ENCODE data around the gene CCDC71.

The CCDC71 gene

GRCh38 chr3:49122886-49123545, 43.1 kb downstream of the CCDC71 start:
- H3K4me3 ChIP-seq (ENCODE audit: low read depth, low read length), result no peak overlapping the region
- TF ChIP-seq CTCF (IDR thresholded peaks at IDR 0.05; ENCODE audit: borderline replicate concordance, insufficient read depth, low read depth, low read length), result no peak

GRCh38 chr3:49122451-49122850, 43.7 kb downstream of the CCDC71 start:
- TF ChIP-seq CTCF (IDR thresholded peaks at IDR 0.05; ENCODE audit: borderline replicate concordance, insufficient read depth, low read depth, low read length), result no peak
- H3K4me3 ChIP-seq (ENCODE audit: low read depth, low read length), result no peak overlapping the region

- TF ChIP-seq CTCF (IDR thresholded peaks at IDR 0.05; ENCODE audit: borderline replicate concordance, insufficient read depth, low read depth, low read length), result no peak
- no peak overlapping the region for H3K4me3 ChIP-seq (ENCODE audit: low read depth, low read length)
Observed at GRCh38 chr3:49122022-49122421, 44.1 kb downstream of the CCDC71 start.

- H3K4me3 ChIP-seq (ENCODE audit: low read depth, low read length), result peak overlapping the region; percentile 93
- no peak for TF ChIP-seq CTCF (IDR thresholded peaks at IDR 0.05; ENCODE audit: borderline replicate concordance, insufficient read depth, low read depth, low read length)
Observed at GRCh38 chr3:49121132-49121736, 44.9 kb downstream of the CCDC71 start.

- peak within 1 kb of the TSS; percentile 93 for H3K4me3 ChIP-seq (ENCODE audit: low read depth, low read length)
- no peak for TF ChIP-seq CTCF (IDR thresholded peaks at IDR 0.05; ENCODE audit: borderline replicate concordance, insufficient read depth, low read depth, low read length)
Observed at GRCh38 chr3:49120438-49121131, 45.5 kb downstream of the CCDC71 start, which contains the start of gene USP19. USP19 (minus strand) TSS chr3:49120823; CDS start chr3:49119145, 1,678 bp downstream.

GRCh38 chr3:49120096-49120437, 46.1 kb downstream of the CCDC71 start:
- H3K4me3 ChIP-seq (ENCODE audit: low read depth, low read length), result peak overlapping the region; percentile 93
- TF ChIP-seq CTCF (IDR thresholded peaks at IDR 0.05; ENCODE audit: borderline replicate concordance, insufficient read depth, low read depth, low read length), result no peak
